HepG2 (cell line): ENCODE results near the gene OSBPL3.

Experiments used
- CTCF ChIP-seq: sonication (generic); formaldehyde crosslinking; IDR thresholded peaks from 2 replicates; pipeline ENCODE4 v1.5.0; 2020; ENCODE audit warnings: mild to moderate bottlenecking, missing genetic modification reagents, moderate library complexity
- FOXJ3 ChIP-seq: sonication (generic); formaldehyde crosslinking; IDR thresholded peaks from 2 replicates; pipeline ENCODE4 v1.4.0; 2020; ENCODE audit warnings: missing genetic modification reagents, mild to moderate bottlenecking, borderline replicate concordance
- FOXK2 ChIP-seq: fragments of 450-650 bp; IDR thresholded peaks from 2 replicates; pipeline ENCODE4 v1.6.1; 2016
- MLX ChIP-seq: IDR thresholded peaks from 2 replicates; pipeline ENCODE4 v1.6.1; 2016
- RFXAP ChIP-seq: sonication (generic); formaldehyde crosslinking; IDR thresholded peaks from 2 replicates; pipeline ENCODE4 v1.4.0; 2020; ENCODE audit warnings: missing genetic modification reagents, borderline replicate concordance
- SNAI1 ChIP-seq: sonication (generic); formaldehyde crosslinking; IDR thresholded peaks from 2 replicates; pipeline ENCODE4 v1.5.0; 2020; ENCODE audit warnings: mild to moderate bottlenecking, missing genetic modification reagents, borderline replicate concordance
- SP1 ChIP-seq, 2 experiments: fragments of 450-650 bp in 1 of 2; sonication (generic) in 1 of 2; formaldehyde crosslinking in 1 of 2; IDR thresholded peaks; 2 replicates each; pipeline versions ENCODE4 v1.4.0 to v1.6.1; 2016 to 2020; ENCODE audit warnings: missing genetic modification reagents in 1 of 2
- SRF ChIP-seq: IDR thresholded peaks from 2 replicates; pipeline ENCODE4 v1.6.1; 2011; ENCODE audit warnings: mild to moderate bottlenecking, low read depth, low read length, moderate library complexity
- TFE3 ChIP-seq: IDR thresholded peaks from 2 replicates; pipeline ENCODE4 v1.6.1; 2016
- ZFP62 ChIP-seq: sonication (generic); formaldehyde crosslinking; IDR thresholded peaks from 2 replicates; pipeline ENCODE4 v1.4.0; 2020; ENCODE audit warnings: missing genetic modification reagents
- ZNF24 ChIP-seq: fragments of 450-650 bp; IDR thresholded peaks from 2 replicates; pipeline ENCODE4 v1.6.1; 2017; ENCODE audit warnings: antibody characterized with exemption, mild to moderate bottlenecking
- ZNF576 ChIP-seq: sonication (generic); formaldehyde crosslinking; IDR thresholded peaks from 2 replicates; pipeline ENCODE4 v1.4.0; 2020; ENCODE audit warnings: mild to moderate bottlenecking, missing genetic modification reagents

GRCh38 chr7:24930856-24931255 is 49.1 kb downstream of the OSBPL3 start:
- TF ChIP-seq FOXK2 = no peak
- no peak for TF ChIP-seq FOXJ3 (CRISPR knock-in tag)
- no peak for TF ChIP-seq SP1 (IDR thresholded peaks at IDR 0.05)
- no peak for TF ChIP-seq SP1 (CRISPR knock-in tag; IDR thresholded peaks at IDR 0.05)
- TF ChIP-seq ZNF576 = no peak
- no peak for TF ChIP-seq MLX (CRISPR knock-in tag)
- no peak for TF ChIP-seq SNAI1 (CRISPR knock-in tag)
- no peak for TF ChIP-seq SRF
- no peak for TF ChIP-seq RFXAP
- no peak for TF ChIP-seq ZFP62
- no peak for TF ChIP-seq TFE3 (CRISPR knock-in tag)
- no peak for TF ChIP-seq CTCF
- TF ChIP-seq ZNF24 = no peak
